ENCODE measurements around the gene LCN10.
A peak's percentile ranks its signal among the peaks of the same experiment; 100 is the strongest.
"Not testable (repeated sequence)": the region's sequence is repeated elsewhere in the genome, so short reads cannot be mapped to it uniquely, and the experiment has no call there.

LCN10 gene

DNA sequence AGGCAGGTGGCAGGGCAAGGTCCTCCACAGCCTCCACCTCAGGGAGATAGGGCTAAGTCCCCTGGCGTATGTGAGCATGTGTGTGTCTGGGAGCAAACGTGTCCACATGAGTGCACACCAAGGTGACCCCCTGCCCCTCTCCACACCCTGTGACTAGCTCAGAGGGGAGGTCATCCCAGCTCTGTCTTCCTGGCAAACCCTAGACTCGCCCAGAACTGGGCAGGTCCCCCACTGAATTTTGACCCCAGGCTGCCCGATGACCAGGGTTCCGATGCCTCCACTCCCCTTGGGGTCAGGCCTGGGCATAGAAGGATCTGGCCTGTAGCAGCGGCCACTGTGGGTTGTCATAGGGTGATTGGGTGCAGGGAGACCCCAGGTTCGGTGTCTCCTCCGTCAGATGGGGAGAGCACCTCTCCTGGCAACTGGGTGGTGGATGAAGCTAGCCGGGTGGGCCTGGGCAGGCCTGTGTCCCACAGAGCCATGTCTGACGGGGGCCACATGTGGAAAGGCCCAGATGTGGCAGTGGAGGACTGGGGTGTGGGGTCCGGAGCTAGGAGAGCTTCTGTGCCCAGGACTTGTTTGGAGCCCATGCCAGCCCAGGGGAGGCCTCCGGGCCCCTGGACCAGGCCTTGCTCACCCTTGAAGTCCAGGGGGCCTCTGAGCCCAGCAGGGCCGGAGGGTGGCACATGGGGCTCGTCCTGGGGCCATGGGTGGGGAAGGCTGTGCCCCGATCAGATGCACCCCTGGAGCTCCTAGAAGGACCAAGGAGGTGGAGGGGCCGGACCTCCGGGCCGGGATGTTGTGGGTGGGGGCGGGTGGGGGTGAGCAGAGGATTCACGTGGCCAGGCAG lies 24.2 kb downstream of the LCN10 start:
- DNase-seq, result no peak

- no peak for DNase-seq
Measured at GRCh38 chr9:136717399-136717798, 25.3 kb downstream of the LCN10 start.

DNA sequence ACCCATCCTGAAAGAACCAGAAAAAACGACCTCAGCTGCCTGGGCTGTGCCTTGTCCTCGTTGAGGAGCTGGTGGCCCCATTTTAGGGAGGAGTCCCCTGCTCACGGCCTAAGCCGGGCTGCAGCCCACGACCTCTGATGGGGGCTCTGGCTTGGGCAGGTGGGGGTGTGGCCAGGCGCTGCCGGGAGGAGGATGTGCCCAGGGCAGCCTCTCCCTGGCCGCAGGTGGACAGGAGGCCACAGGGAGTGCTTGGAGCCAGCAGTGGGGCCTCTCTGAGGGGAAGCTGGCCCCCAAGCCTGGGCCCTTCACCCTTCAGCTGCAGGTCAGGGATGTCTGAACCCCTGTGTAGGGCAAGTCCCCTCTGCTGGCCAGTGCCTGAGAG lies 27.9 kb downstream of the LCN10 start:
- DNase-seq, result no peak

DNA sequence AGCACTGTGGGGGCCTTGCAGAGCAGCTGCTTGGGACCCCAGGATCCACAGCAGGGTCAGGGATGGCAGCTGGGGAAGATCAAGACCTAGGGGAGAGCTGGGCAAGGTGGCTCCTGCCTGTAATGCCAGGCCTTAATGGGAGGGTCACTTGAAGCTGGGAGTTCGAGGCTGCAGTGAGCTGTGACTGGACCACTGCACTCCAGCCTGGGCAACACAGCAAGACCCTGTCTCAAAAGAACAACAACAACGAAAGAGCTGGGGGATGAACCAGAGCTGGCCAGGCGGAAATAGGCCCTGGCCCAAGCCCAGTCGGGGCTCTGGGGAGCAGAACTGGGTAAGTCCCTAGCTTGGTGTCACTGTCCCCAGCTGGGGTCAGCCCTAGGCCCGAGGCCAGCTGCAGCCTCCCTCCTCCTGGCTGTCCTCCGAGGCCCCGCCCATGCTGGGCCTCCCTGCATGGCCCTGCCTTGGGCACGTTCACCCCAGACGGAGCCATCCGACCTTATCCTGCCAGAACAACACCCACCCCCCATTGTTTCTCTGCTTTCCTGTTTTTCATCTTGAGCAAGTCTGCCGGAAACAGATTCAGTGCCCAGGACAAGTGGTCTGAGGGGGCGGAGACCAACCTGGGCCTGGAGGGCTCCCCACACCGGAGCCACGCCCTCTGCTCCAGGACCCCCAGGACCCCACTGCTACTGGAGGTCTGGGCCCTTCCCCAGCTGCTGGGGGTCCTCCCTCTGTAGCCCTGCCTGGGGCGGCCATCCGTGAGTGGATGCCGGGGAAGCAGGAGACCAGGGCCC lies 28.4 kb downstream of the LCN10 start:
- DNase-seq, result no peak

DNA sequence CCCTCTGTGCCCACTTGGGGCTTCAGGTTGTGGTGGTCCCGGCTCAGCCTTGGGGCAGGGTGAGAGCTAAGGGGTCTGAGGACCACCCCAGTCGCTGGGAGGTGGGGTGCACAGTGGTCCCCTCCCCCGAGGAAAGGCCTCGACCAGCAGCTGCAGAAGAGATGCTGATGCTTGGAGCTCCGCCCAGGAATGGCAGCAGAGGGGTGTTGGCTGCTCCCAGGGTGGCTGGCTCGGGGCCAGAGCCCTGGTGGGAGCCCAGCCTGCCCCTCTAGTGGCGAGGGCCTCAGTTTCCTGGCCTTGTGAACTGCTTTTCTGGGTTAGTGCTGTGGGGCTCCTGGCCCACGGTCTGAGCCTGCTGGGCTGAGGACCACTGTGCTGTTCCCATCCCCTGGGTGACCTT lies 29.2 kb downstream of the LCN10 start:
- DNase-seq, result peak; percentile 32

GRCh38 chr9:136712690-136713544 lies 29.8 kb downstream of the LCN10 start:
- no peak for DNase-seq

DNA sequence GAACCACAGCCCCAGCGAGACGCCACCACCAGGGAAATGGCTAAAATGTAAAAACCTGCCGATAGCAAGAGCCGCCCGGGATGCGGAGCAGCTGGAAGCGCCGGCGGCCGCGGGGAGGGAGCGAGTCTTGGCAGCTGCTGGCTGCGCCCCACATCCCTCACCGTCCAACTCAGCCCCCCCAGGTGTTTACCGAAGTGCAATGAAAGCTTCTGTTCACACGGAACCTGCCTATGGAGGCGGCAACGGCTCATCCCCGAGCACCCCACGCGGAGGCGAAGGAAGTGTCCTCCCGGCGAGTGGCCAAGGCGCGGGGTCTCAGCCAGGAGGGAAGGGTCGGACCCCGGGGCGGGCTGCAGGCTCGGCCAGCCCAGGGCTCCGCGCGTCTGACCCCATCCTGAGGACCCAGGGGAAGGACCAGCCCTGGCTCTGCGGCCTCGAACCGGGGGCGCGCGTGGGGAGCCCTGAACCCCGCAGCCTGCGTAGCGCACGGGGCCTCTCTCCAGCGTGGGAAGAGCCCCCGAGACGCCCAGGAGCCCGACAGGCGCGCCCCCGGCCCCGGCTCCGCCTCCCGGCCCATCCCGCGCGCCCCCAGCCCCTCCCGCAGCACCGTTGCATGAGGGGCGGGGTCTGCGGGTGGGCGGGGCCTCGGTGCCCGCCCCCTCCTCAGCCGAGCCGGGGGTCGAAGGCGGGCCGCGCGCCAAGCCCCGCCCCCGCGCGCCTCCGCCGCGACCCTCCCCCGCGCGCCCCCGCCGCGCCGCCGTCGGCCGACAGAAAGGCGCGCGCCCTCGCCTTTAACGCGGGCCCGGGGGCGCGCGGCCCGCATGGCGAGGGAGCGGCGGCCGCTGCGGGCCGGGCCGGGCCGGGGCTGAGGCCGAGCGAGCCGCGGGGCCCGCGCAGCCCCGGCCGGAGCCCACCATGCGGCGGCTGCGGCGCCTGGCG lies 30.7 kb downstream of the LCN10 start, which contains the start of gene DIPK1B:
Gene DIPK1B (plus strand): TSS at position 822 of the 939 bp plus-strand sequence. CDS start 94 bp downstream, at position 916.
- DNase-seq, result no peak

DNA sequence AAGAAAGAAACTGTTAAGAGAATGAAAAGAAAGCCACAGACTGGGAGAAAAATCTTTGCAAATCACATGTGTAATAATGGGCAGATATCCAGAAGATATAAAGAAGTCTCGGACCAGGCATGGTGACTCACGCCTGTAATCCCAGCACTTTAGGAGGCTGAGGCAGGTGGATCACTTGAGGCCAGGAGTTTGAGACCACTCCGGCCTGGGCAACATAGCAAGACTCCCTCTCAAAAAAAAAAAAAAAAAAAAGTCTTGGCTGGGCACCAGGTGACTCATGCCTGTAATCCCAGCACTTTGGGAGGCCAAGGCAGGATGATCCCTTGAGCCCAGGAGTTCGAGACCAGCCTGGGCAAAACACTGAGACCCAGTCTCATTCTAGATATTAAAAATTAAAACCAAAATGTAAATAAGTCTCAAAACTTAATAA lies 31.5 kb downstream of the LCN10 start:
- DNase-seq, result not testable (repeated sequence)

- no peak for DNase-seq
Measured at GRCh38 chr9:136710543-136710942, 32.2 kb downstream of the LCN10 start.

DNA sequence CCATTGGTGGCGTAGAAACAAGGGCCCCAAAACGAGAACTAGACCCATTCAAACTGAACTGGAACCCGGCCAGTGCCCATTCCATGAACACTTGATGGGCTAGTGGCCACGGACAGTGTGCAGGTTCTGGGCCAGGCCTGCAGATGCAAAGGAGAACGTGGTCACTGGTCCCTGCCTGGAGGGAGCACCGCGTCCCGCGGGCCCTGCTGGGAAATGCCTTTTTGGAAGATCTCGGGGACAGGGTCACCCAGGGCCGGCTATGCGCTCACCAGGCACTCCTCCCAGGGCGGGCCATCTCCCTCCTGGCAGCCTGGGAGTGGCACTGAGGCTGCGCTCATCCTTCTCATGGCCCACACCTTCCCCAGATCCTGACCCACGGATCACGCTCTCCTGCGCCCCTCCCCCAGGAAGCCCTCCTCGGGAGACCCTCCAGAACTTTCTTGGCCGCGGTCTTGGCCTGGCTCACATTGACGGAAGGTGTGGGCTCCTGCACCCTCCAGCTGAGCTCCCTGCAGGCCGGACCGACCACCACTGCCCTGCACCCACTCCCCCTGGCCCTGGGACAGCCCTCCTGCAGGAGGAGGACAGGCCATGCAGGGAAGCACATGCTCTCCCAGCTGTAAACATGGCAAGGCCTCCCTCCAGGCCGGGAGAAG lies 33.2 kb downstream of the LCN10 start:
- DNase-seq, result no peak

- no peak for DNase-seq
Measured at GRCh38 chr9:136707849-136708517, 34.8 kb downstream of the LCN10 start.

GRCh38 chr9:136707011-136707410 lies 35.7 kb downstream of the LCN10 start:
- no peak for DNase-seq

- DNase-seq, result no peak
Measured at GRCh38 chr9:136705564-136705963, 37.2 kb downstream of the LCN10 start.

GRCh38 chr9:136704741-136705140 lies 38.0 kb downstream of the LCN10 start:
- not testable (repeated sequence) for DNase-seq

DNA sequence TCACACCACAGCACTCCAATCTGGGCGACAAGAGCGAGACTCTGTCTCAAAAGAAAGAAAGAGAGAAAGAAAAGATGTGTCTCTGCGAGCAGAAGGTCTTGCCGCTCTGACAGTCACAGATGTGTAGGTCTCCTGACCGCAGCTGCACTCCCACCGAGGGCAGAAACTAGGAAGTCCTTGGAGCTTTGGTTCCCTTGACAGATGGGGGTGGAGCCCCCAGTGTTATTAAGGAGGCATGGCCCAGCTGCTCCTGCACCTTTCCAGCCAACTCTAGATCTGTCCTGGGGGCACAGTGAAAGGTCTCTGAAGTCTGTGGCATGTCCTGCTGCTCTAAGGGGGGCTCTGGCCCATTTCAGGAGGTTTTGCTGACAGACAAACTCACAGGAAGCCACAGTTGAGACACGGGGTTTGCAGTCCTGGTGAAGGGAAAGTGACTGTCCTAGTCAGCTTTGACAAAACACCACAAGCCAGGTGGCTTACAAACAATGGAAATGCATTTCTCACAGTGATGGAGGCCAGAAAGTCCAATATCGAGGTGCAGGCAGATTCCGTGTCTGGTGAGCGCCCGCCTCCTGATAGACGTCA lies 39.4 kb downstream of the LCN10 start:
- no peak for DNase-seq

DNA sequence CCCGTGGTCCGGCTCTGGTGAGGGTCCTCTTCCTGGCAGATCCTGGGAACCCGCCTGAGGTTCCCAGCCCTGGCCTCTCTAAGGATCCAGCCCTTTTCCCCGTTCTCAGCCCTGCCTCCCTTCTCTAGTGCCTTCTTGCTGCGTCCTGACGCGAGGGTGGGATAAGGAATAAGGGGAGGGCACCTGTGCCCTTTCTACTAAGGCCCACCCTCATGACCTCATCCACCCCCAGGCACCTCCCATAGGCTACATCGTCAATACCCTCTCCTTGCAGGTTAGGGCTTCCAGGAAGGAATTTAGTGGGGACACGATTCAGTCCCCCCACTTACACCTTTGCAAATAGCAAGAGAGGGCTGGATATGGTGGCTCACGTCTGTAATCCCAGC lies 41.1 kb downstream of the LCN10 start:
- no peak for DNase-seq

- no peak for DNase-seq
Measured at GRCh38 chr9:136700959-136701667, 41.6 kb downstream of the LCN10 start.

DNA sequence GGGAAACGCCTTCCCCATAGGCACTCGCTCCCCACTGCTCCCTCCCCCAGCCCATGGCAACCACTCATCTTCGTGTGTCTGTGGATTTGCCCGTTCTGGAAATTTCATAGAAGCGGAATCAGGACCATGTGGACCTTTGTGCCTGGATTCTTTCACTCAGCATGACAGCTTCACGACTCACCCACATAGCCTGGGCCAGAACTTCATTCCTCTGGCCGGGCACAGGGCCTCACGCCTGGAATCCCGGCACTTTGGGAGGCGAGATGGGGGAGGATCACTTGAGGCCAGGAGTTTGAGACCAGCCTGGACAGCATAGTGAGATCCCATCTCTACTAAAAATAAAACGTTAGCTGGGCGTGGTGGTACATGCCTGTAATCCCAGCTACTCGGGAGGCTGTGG lies 42.4 kb downstream of the LCN10 start:
- no peak for DNase-seq

DNA sequence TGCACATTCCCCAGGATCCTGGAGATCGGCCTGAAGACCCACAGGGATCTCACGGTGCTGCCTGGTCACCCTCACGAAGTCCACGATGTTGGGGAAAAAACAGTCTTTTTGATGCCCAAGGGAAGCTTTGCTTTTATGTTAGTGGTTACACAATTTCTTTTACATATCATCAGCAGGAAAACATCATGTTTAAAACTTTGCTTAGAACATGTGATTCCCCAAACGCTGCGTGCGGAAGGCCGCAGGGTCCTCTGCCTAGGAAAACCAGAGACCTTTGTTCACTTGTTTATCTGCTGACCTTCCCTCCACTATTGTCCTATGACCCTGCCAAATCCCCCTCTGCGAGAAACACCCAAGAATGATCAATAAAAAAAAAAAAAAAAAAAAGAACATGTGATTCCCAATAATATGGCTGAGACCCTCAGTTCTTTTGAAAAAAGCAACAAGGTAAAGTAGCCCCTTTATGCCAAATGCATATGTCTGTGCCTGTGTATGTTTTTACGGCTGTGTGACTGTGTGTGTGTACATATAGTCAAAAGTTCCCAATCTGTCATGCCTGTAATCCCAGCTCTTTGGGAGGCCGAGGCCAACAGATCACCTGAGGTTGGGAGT lies 44.0 kb downstream of the LCN10 start:
- DNase-seq, result no peak
